IMR-90 (cell line): Measurements from ENCODE around the gene MLST8. TPM values are rescaled to one million over a fixed set of nuclear protein-coding genes. Genes with fewer than 3 reads are reported as not detected.

Experiments
- ATAC-seq: fragments of 200-7000 bp; cut with Tn5 transposase; 2 replicates; pipeline ENCODE4 v1.9.1; 2020; ENCODE audit warnings: low read depth, mild to moderate bottlenecking, moderate library complexity
- BruUV-seq: library from RNA; stranded (reverse); fragments of 400-500 nt; replicated peaks from 2 replicates; lab custom pipeline; 2021; lab: Mats Ljungman, UMichigan
- CTCF ChIA-PET: fragments of 300-600 bp; formaldehyde crosslinking; extraction: SDS; loops from one replicate; lab custom pipeline; 2021; ENCODE audit warnings: antibody characterized with exemption; lab: Yijun Ruan, JAX
- POLR2A ChIA-PET: fragments of 300-600 bp; sonication (Branson Sonifier 250); formaldehyde crosslinking; loops from one replicate; lab custom pipeline; 2022; ENCODE audit warnings: antibody characterized with exemption; ENCODE audit not compliant: unreplicated experiment; lab: Charles Lee
- DNase-seq: peaks from one replicate; pipeline ENCODE4 v3.0.0; 2013
- H2AFZ ChIP-seq: replicated peaks from 2 replicates; pipeline ENCODE3; 2013; ENCODE audit warnings: low read length, mild to moderate bottlenecking; ENCODE audit not compliant: poor library complexity
- H2AK5ac ChIP-seq: 2 replicates; pipeline ENCODE4 v1.6.1; 2013; ENCODE audit warnings: low read depth, low read length, inconsistent platforms
- H2AK9ac ChIP-seq: replicated peaks from 2 replicates; pipeline ENCODE3; 2013; ENCODE audit warnings: mild to moderate bottlenecking, low read depth, low read length, moderate library complexity; ENCODE audit not compliant: poor library complexity
- H2BK120ac ChIP-seq: 2 replicates; pipeline ENCODE4 v1.6.1; 2013; ENCODE audit warnings: low read depth, low read length, inconsistent platforms
- H2BK15ac ChIP-seq: 3 replicates; pipeline ENCODE4 v1.6.1; 2013; ENCODE audit warnings: low read depth, low read length, inconsistent platforms
- H2BK20ac ChIP-seq: 2 replicates; pipeline ENCODE4 v1.6.1; 2013; ENCODE audit warnings: low read depth, mild to moderate bottlenecking, inconsistent platforms, low read length, moderate library complexity
- H2BK5ac ChIP-seq: 2 replicates; pipeline ENCODE4 v1.6.1; 2013; ENCODE audit warnings: mild to moderate bottlenecking, low read depth, low read length, inconsistent platforms; ENCODE audit not compliant: poor library complexity, severe bottlenecking
- H3K14ac ChIP-seq: replicated peaks from 2 replicates; pipeline ENCODE4 v1.6.1; 2013; ENCODE audit warnings: low read depth, low read length, inconsistent platforms
- H3K18ac ChIP-seq: 2 replicates; pipeline ENCODE4 v1.6.1; 2013; ENCODE audit warnings: low read depth, low read length, control low read depth
- H3K23ac ChIP-seq: 2 replicates; pipeline ENCODE4 v1.6.1; 2013; ENCODE audit warnings: low read depth, low read length, inconsistent platforms
- H3K27ac ChIP-seq: 2 replicates; pipeline ENCODE4 v1.5.1; 2013; ENCODE audit warnings: mild to moderate bottlenecking, control low read depth, low read length; ENCODE audit not compliant: insufficient read depth
- H3K27me3 ChIP-seq: 2 replicates; pipeline ENCODE4 v1.6.1; 2013; ENCODE audit warnings: low read length; ENCODE audit not compliant: control insufficient read depth, insufficient read depth
- H3K36me3 ChIP-seq: 2 replicates; pipeline ENCODE4 v1.6.1; 2013; ENCODE audit warnings: low read length, mixed read lengths; ENCODE audit not compliant: control insufficient read depth, insufficient read depth
- H3K4ac ChIP-seq: 2 replicates; pipeline ENCODE4 v1.6.1; 2013; ENCODE audit warnings: low read depth, low read length, inconsistent platforms
- H3K4me1 ChIP-seq: 2 replicates; pipeline ENCODE4 v1.6.1; 2013; ENCODE audit warnings: low read length, mixed read lengths; ENCODE audit not compliant: control insufficient read depth, insufficient read depth
- H3K4me2 ChIP-seq: 2 replicates; pipeline ENCODE4 v1.6.1; 2013; ENCODE audit warnings: low read depth, mild to moderate bottlenecking, control low read depth, low read length, moderate library complexity
- H3K4me3 ChIP-seq: 2 replicates; pipeline ENCODE4 v1.5.1; 2013; ENCODE audit warnings: low read depth, mild to moderate bottlenecking, control low read depth, low read length, moderate library complexity; ENCODE audit not compliant: insufficient read depth
- H3K56ac ChIP-seq: 2 replicates; pipeline ENCODE4 v1.6.1; 2013; ENCODE audit warnings: low read length, inconsistent platforms; ENCODE audit not compliant: insufficient read depth; ENCODE audit errors: extremely low read depth
- H3K79me1 ChIP-seq, 2 experiments: 2 replicates each; pipeline ENCODE4 v1.6.1; 2013; ENCODE audit warnings: low read length in 2 of 2, inconsistent platforms in 1 of 2, low read depth in 1 of 2
- H3K9ac ChIP-seq: 2 replicates; pipeline ENCODE4 v1.6.1; 2013; ENCODE audit warnings: low read depth, low read length, control low read depth
- H3K9me1 ChIP-seq: 2 replicates; pipeline ENCODE4 v1.6.1; 2013; ENCODE audit warnings: low read length, inconsistent platforms; ENCODE audit not compliant: insufficient read depth
- H3K9me3 ChIP-seq: 2 replicates; pipeline ENCODE4 v1.6.1; 2013; ENCODE audit warnings: low read length; ENCODE audit not compliant: control insufficient read depth, insufficient read depth
- H4K20me1 ChIP-seq: 2 replicates; pipeline ENCODE4 v1.6.1; 2013; ENCODE audit warnings: low read length, inconsistent platforms; ENCODE audit not compliant: insufficient read depth
- H4K5ac ChIP-seq: 2 replicates; pipeline ENCODE4 v1.6.1; 2013; ENCODE audit warnings: mild to moderate bottlenecking, low read depth, low read length, control low read depth
- H4K8ac ChIP-seq, 2 experiments: 2 replicates each; pipeline ENCODE4 v1.6.1; 2013; ENCODE audit warnings: low read depth in 2 of 2, low read length in 2 of 2, control low read depth in 1 of 2, inconsistent platforms in 1 of 2
- H4K91ac ChIP-seq: 2 replicates; pipeline ENCODE4 v1.6.1; 2013; ENCODE audit warnings: low read depth, low read length, inconsistent platforms; ENCODE audit not compliant: insufficient read depth
- BHLHE40 ChIP-seq: fragments of 150-350 bp; IDR thresholded peaks from 2 replicates; pipeline ENCODE4 v1.6.1; 2016; ENCODE audit warnings: mild to moderate bottlenecking, low read depth, low read length
- CEBPB ChIP-seq: IDR thresholded peaks from 2 replicates; pipeline ENCODE4 v1.6.1; 2012; ENCODE audit warnings: low read depth, low read length, improper control_type of control experiment
- CHD1 ChIP-seq: IDR thresholded peaks from 2 replicates; pipeline ENCODE4 v1.6.1; 2012; ENCODE audit warnings: low read depth, low read length, improper control_type of control experiment
- CTCF ChIP-seq: conservative IDR thresholded peaks from 2 replicates; pipeline ENCODE4 v1.5.1; 2012; ENCODE audit warnings: mild to moderate bottlenecking, low read depth, low read length, improper control_type of control experiment
- ELK1 ChIP-seq: fragments of 150-350 bp; IDR thresholded peaks from 2 replicates; pipeline ENCODE4 v1.6.1; 2016; ENCODE audit warnings: low read depth, mild to moderate bottlenecking, low read length, moderate library complexity, borderline replicate concordance
- FOS ChIP-seq: fragments of 150-350 bp; IDR thresholded peaks from 2 replicates; pipeline ENCODE4 v1.6.1; 2016; ENCODE audit warnings: low read depth, low read length
- MAFK ChIP-seq: IDR thresholded peaks from 2 replicates; pipeline ENCODE4 v1.6.1; 2012; ENCODE audit warnings: low read depth, low read length, improper control_type of control experiment
- MAZ ChIP-seq: IDR thresholded peaks from 2 replicates; pipeline ENCODE4 v1.6.1; 2012; ENCODE audit warnings: low read depth, mild to moderate bottlenecking, low read length, improper control_type of control experiment, moderate library complexity, borderline replicate concordance
- MXI1 ChIP-seq: IDR thresholded peaks from 2 replicates; pipeline ENCODE4 v1.6.1; 2012; ENCODE audit warnings: low read depth, mild to moderate bottlenecking, low read length, moderate library complexity, borderline replicate concordance
- NFE2L2 ChIP-seq: fragments of 150-350 bp; IDR thresholded peaks from 2 replicates; pipeline ENCODE4 v1.6.1; 2016; ENCODE audit warnings: low read depth, mild to moderate bottlenecking, low read length
- POLR2A ChIP-seq: IDR thresholded peaks from 2 replicates; pipeline ENCODE4 v1.6.1; 2012; ENCODE audit warnings: mild to moderate bottlenecking, low read depth, low read length
- RAD21 ChIP-seq: IDR thresholded peaks from 2 replicates; pipeline ENCODE4 v1.6.1; 2012; ENCODE audit warnings: low read length, improper control_type of control experiment
- RCOR1 ChIP-seq: IDR thresholded peaks from 2 replicates; pipeline ENCODE4 v1.6.1; 2012; ENCODE audit warnings: mild to moderate bottlenecking, low read length, improper control_type of control experiment; ENCODE audit not compliant: insufficient replicate concordance
- RFX5 ChIP-seq: IDR thresholded peaks from 2 replicates; pipeline ENCODE4 v1.8.0; 2012; ENCODE audit warnings: low read depth, mild to moderate bottlenecking, low read length, moderate library complexity
- SMC3 ChIP-seq: fragments of 150-350 bp; IDR thresholded peaks from 2 replicates; pipeline ENCODE4 v1.6.1; 2016; ENCODE audit warnings: low read depth, mild to moderate bottlenecking, antibody characterized with exemption, low read length, moderate library complexity
- USF2 ChIP-seq: fragments of 150-350 bp; IDR thresholded peaks from 2 replicates; pipeline ENCODE4 v1.6.1; 2017; ENCODE audit warnings: mild to moderate bottlenecking, antibody characterized with exemption, low read length, low read depth
- WGBS, 2 experiments: methylation state at CpG; one replicate each; pipeline versions ENCODE4 v1.1.5 to v1.1.7; 2013; ENCODE audit warnings: missing lambda C conversion rate in 2 of 2; ENCODE audit not compliant: insufficient read length in 1 of 2; ENCODE audit errors: extremely low coverage in 2 of 2; 5-methylcytosine and 5-hydroxymethylcytosine counted together
- dilution Hi-C: fragments of 300-500 bp; cut with HindIII; formaldehyde crosslinking; loops from one replicate; pipeline ENCODE4 v1.14.3; 2018; ENCODE audit warnings: low sequenced_read_pairs; ENCODE audit not compliant: unreplicated experiment
- in situ Hi-C: fragments of 300-500 bp; cut with MboI; formaldehyde crosslinking; loops from 3 replicates; pipeline ENCODE4 v1.14.3; 2019; ENCODE audit warnings: low sequenced_read_pairs, inconsistent platforms, mixed read lengths
- intact Hi-C: fragments of 100-400 bp; cut with micrococcal nuclease; formaldehyde crosslinking; loops from 2 replicates; pipeline ENCODE4 v1.10.0; 2022
- polyA plus RNA-seq, 3 experiments: library from polyadenylated mRNA; depleted of rRNA; stranded (reverse); fragments of >200 nt; gene quantifications; 2 replicates each; pipeline ENCODE4 v1.2.3, GENCODE V29; 2012; ENCODE audit warnings: low replicate concordance in 1 of 3
- total RNA-seq: library from RNA; depleted of rRNA; stranded (reverse); fragments of >200 nt; gene quantifications from 2 replicates; pipeline ENCODE4 v1.2.3, GENCODE V29; 2012

MLST8 gene
- total and polyA plus RNA-seq, 2 of the 4 experiments (the other 2 are of a cell fraction), result 34.4 to 93.7 TPM

GRCh38 chr16:2216330-2216729, 11.1 kb downstream of the MLST8 start:
- no peak overlapping the region for H2BK5ac ChIP-seq
- H3K27ac ChIP-seq, result no peak overlapping the region
- intact Hi-C loops, result no loop called here
- DNase-seq, result no peak
- dilution Hi-C loops, result no loop called here
- no peaks in the 10 kb centered on the region for H3K9me3 ChIP-seq
- H4K5ac ChIP-seq, result no peak overlapping the region
- peaks cover 7% of the 10 kb centered on the region for H3K4me1 ChIP-seq
- no peak overlapping the region for H2AFZ ChIP-seq
- in situ Hi-C loops, result no loop called here
- CTCF ChIA-PET, result no interaction called here
- WGBS, 2 experiments, result no CpG with 5 or more reads among the region's 4 CpGs
- H3K56ac ChIP-seq, result no peak overlapping the region
- no peak overlapping the region for H4K91ac ChIP-seq
- H3K27me3 ChIP-seq, result no peaks in the 10 kb centered on the region
- H3K79me1 ChIP-seq, result peaks cover 14 to 30% of the 10 kb centered on the region in 2 experiments
- H3K4me2 ChIP-seq, result no peak overlapping the region
- H2BK120ac ChIP-seq, result no peak overlapping the region
- H2BK20ac ChIP-seq, result no peak overlapping the region
- no peak overlapping the region for H3K18ac ChIP-seq
- no peak for ATAC-seq
- no peak overlapping the region for H3K14ac ChIP-seq
- H3K23ac ChIP-seq, result no peak overlapping the region
- no peak overlapping the region for H3K9ac ChIP-seq
- H3K9me1 ChIP-seq, result no peaks in the 10 kb centered on the region
- H2BK15ac ChIP-seq, result no peak overlapping the region
- peaks cover 4% of the 10 kb centered on the region; the same call in 1 of the 2 replicates for H3K36me3 ChIP-seq
- 0 out of 4 replicates have a peak overlapping the region, but pooled peaks of 1 of the 2 experiments have one; percentile 9 for H4K8ac ChIP-seq
- POLR2A ChIA-PET, result no interaction called here
- TF ChIP-seq ELK1 (no peak), RCOR1 (no peak), CEBPB (no peak), NFE2L2 (no peak), CTCF (no peak), MAZ (no peak), BHLHE40 (no peak), RFX5 (no peak), FOS (no peak), CHD1 (no peak), SMC3 (no peak), MAFK (no peak), MXI1 (no peak), USF2 (no peak), RAD21 (no peak), POLR2A (no peak)
- peaks cover 12% of the 10 kb centered on the region for H4K20me1 ChIP-seq
- BruUV-seq, result no TSS peak
- H2AK5ac ChIP-seq, result no peak overlapping the region
- no peak overlapping the region for H2AK9ac ChIP-seq
- no peak overlapping the region for H3K4me3 ChIP-seq
- H3K4ac ChIP-seq, result no peak overlapping the region
